Activated T-cell treated with anti-CD3 and anti-CD28 coated beads, Interleukin-2, amount 50 U/mL, for 72 hours (primary cell): Measurements from ENCODE around the gene RPEL1. TPM values are rescaled to one million over a fixed set of nuclear protein-coding genes. Genes with fewer than 3 reads are reported as not detected.

Experiments used
- ATAC-seq, 2 donors: fragments of 150-1000 bp; cut with Tn5 transposase; replicated peaks in 1 of 2; 2 replicates each; pipeline ENCODE4 v1.10.0; 2021; ENCODE audit warnings: moderate library complexity in 2 of 2, mild to moderate bottlenecking in 1 of 2
- DNase-seq, 2 donors: peaks; one replicate each; pipeline ENCODE4 v3.0.0; 2021 to 2022; ENCODE audit warnings: mixed read lengths in 1 of 2
- H3K27ac Mint-ChIP-seq: one replicate; pipeline ENCODE4 v1.8.0; 2022; ENCODE audit warnings: mild to moderate bottlenecking, moderate library complexity, mixed read lengths
- H3K27me3 Mint-ChIP-seq: one replicate; pipeline ENCODE4 v1.8.0; 2022; ENCODE audit warnings: low read depth, mixed read lengths
- H3K36me3 Mint-ChIP-seq, 2 donors: one replicate each; pipeline ENCODE4 v1.8.0; 2022; ENCODE audit warnings: mixed read lengths in 2 of 2, mild to moderate bottlenecking in 1 of 2; ENCODE audit not compliant: insufficient read depth in 2 of 2
- H3K4me1 Mint-ChIP-seq: one replicate; pipeline ENCODE4 v1.8.0; 2022; ENCODE audit warnings: low read depth, mixed read lengths
- H3K4me3 Mint-ChIP-seq, 2 donors: one replicate each; pipeline ENCODE4 v1.8.0; 2022; ENCODE audit warnings: mild to moderate bottlenecking in 2 of 2, mixed read lengths in 2 of 2, moderate library complexity in 2 of 2
- H3K9me3 Mint-ChIP-seq, 2 donors: one replicate each; pipeline ENCODE4 v1.8.0; 2022; ENCODE audit warnings: mixed read lengths in 2 of 2
- total RNA-seq, 2 donors: library from RNA; stranded (reverse); gene quantifications; one replicate each; pipeline ENCODE4 v1.2.3, GENCODE V29; 2022

Gene RPEL1
- total RNA-seq, 2 donors from 2014 or later, result 0.12 TPM; not detected in 1

GRCh38 chr10:103276896-103277712 lies 31.4 kb downstream of the RPEL1 start, which contains the start of gene INA:
INA (plus strand) TSS chr10:103277138; CDS start chr10:103277212, 74 bp downstream.
- Mint-ChIP-seq H3K36me3 (peaks cover 3% of the 10 kb centered on the region in 2 donors), H3K27ac (no peak within 1 kb of the TSS), H3K9me3 (peaks cover 0 to 3% of the 10 kb centered on the region in 2 donors), H3K4me3 (peak within 1 kb of the TSS; percentile 66 to 83), H3K4me1 (peaks cover 18% of the 10 kb centered on the region), H3K27me3 (peaks cover 56% of the 10 kb centered on the region)
- peak; percentile 41 to 50 for DNase-seq
- ATAC-seq, result peak; percentile 85 to 92

- ATAC-seq, result no peak
- Mint-ChIP-seq H3K27me3 (peaks cover 65% of the 10 kb centered on the region), H3K4me3 (peak overlapping the region; percentile 66 to 83)
Observed at GRCh38 chr10:103277713-103278536, 32.2 kb downstream of the RPEL1 start.

GRCh38 chr10:103278537-103278823 lies 32.8 kb downstream of the RPEL1 start:
- Mint-ChIP-seq H3K9me3 (peaks cover 0 to 3% of the 10 kb centered on the region in 2 donors), H3K27me3 (peaks cover 70% of the 10 kb centered on the region), H3K4me1 (peaks cover 18% of the 10 kb centered on the region), H3K36me3 (peaks cover 3% of the 10 kb centered on the region in 2 donors), H3K4me3 (peak overlapping the region in 1 of 2 donors; percentile 54), H3K27ac (no peak overlapping the region)
- ATAC-seq, result no peak
- DNase-seq, result no peak

More at GRCh38 chr10:103277713-103278536, 32.2 kb downstream of the RPEL1 start:
- peaks cover 18% of the 10 kb centered on the region for H3K4me1 Mint-ChIP-seq
- H3K36me3 Mint-ChIP-seq, result peaks cover 3% of the 10 kb centered on the region in 2 donors
- H3K27ac Mint-ChIP-seq, result no peak overlapping the region
- peaks cover 0 to 3% of the 10 kb centered on the region in 2 donors for H3K9me3 Mint-ChIP-seq
- no peak for DNase-seq

- ATAC-seq (no peak), DNase-seq (peak; percentile 50 to 52)
- H3K9me3 Mint-ChIP-seq, result peaks cover 0 to 3% of the 10 kb centered on the region in 2 donors
- H3K27ac Mint-ChIP-seq, result no peak overlapping the region
- H3K36me3 Mint-ChIP-seq, result peaks cover 3% of the 10 kb centered on the region in 2 donors
- H3K27me3 Mint-ChIP-seq, result peaks cover 70% of the 10 kb centered on the region
- peak overlapping the region; percentile 54 to 55 for H3K4me3 Mint-ChIP-seq
- peaks cover 18% of the 10 kb centered on the region for H3K4me1 Mint-ChIP-seq
Observed at GRCh38 chr10:103278862-103279298, 33.2 kb downstream of the RPEL1 start.

- H3K27ac Mint-ChIP-seq, result no peak overlapping the region
- DNase-seq (no peak), ATAC-seq (no peak)
- peaks cover 18% of the 10 kb centered on the region for H3K4me1 Mint-ChIP-seq
- H3K4me3 Mint-ChIP-seq, result no peak overlapping the region
- peaks cover 0 to 3% of the 10 kb centered on the region in 2 donors for H3K9me3 Mint-ChIP-seq
- H3K27me3 Mint-ChIP-seq, result peaks cover 68% of the 10 kb centered on the region
- peaks cover 3% of the 10 kb centered on the region in 2 donors for H3K36me3 Mint-ChIP-seq
Observed at GRCh38 chr10:103280031-103280430, 34.3 kb downstream of the RPEL1 start.

GRCh38 chr10:103280506-103280905 lies 34.8 kb downstream of the RPEL1 start:
- no peak for ATAC-seq
- H3K36me3 Mint-ChIP-seq, result peaks cover 3% of the 10 kb centered on the region in 2 donors
- peaks cover 0 to 3% of the 10 kb centered on the region in 2 donors for H3K9me3 Mint-ChIP-seq
- peaks cover 18% of the 10 kb centered on the region for H3K4me1 Mint-ChIP-seq
- no peak for DNase-seq
- no peak overlapping the region for H3K27ac Mint-ChIP-seq
- no peak overlapping the region for H3K4me3 Mint-ChIP-seq
- peaks cover 63% of the 10 kb centered on the region for H3K27me3 Mint-ChIP-seq

GRCh38 chr10:103281753-103282152 lies 36.1 kb downstream of the RPEL1 start:
- peaks cover 0 to 3% of the 10 kb centered on the region in 2 donors for H3K9me3 Mint-ChIP-seq
- peaks cover 3% of the 10 kb centered on the region in 2 donors for H3K36me3 Mint-ChIP-seq
- no peak overlapping the region for H3K4me3 Mint-ChIP-seq
- DNase-seq (no peak), ATAC-seq (no peak)
- peaks cover 14% of the 10 kb centered on the region for H3K4me1 Mint-ChIP-seq
- H3K27ac Mint-ChIP-seq, result no peak overlapping the region
- H3K27me3 Mint-ChIP-seq, result peaks cover 57% of the 10 kb centered on the region

- H3K9me3 Mint-ChIP-seq, result peaks cover 0 to 3% of the 10 kb centered on the region in 2 donors
- H3K27me3 Mint-ChIP-seq, result peaks cover 63% of the 10 kb centered on the region
- no peak for ATAC-seq
- H3K27ac Mint-ChIP-seq, result no peak overlapping the region
- DNase-seq, result no peak
- peaks cover 3% of the 10 kb centered on the region in 2 donors for H3K36me3 Mint-ChIP-seq
- no peak overlapping the region for H3K4me3 Mint-ChIP-seq
- H3K4me1 Mint-ChIP-seq, result peaks cover 14% of the 10 kb centered on the region
Observed at GRCh38 chr10:103282961-103283360, 37.3 kb downstream of the RPEL1 start.

- DNase-seq (no peak), ATAC-seq (no peak)
- Mint-ChIP-seq H3K36me3 (no peaks in the 10 kb centered on the region), H3K27me3 (peaks cover 67% of the 10 kb centered on the region), H3K9me3 (no peaks in the 10 kb centered on the region), H3K27ac (no peak overlapping the region), H3K4me3 (no peak overlapping the region), H3K4me1 (peaks cover 7% of the 10 kb centered on the region)
Observed at GRCh38 chr10:103284170-103284569, 38.5 kb downstream of the RPEL1 start.

- H3K4me3 Mint-ChIP-seq, result no peak overlapping the region
- H3K9me3 Mint-ChIP-seq, result no peaks in the 10 kb centered on the region
- ATAC-seq, result no peak
- H3K27ac Mint-ChIP-seq, result no peak overlapping the region
- H3K27me3 Mint-ChIP-seq, result peaks cover 43% of the 10 kb centered on the region
- DNase-seq, result no peak
- H3K4me1 Mint-ChIP-seq, result no peaks in the 10 kb centered on the region
- H3K36me3 Mint-ChIP-seq, result no peaks in the 10 kb centered on the region
Observed at GRCh38 chr10:103287992-103288391, 42.3 kb downstream of the RPEL1 start.

GRCh38 chr10:103291588-103291987 lies 45.9 kb downstream of the RPEL1 start:
- no peak overlapping the region for H3K27ac Mint-ChIP-seq

GRCh38 chr10:103295374-103296015 lies 49.8 kb downstream of the RPEL1 start:
- no peak overlapping the region for H3K4me3 Mint-ChIP-seq

More at GRCh38 chr10:103291588-103291987, 45.9 kb downstream of the RPEL1 start:
- no peaks in the 10 kb centered on the region for H3K36me3 Mint-ChIP-seq
- no peaks in the 10 kb centered on the region for H3K9me3 Mint-ChIP-seq
- no peak for DNase-seq
- peaks cover 34% of the 10 kb centered on the region for H3K27me3 Mint-ChIP-seq
- H3K4me3 Mint-ChIP-seq, result no peak overlapping the region
- ATAC-seq, result no peak
- no peaks in the 10 kb centered on the region for H3K4me1 Mint-ChIP-seq

More at GRCh38 chr10:103295374-103296015, 49.8 kb downstream of the RPEL1 start:
- peaks cover 1% of the 10 kb centered on the region for H3K27me3 Mint-ChIP-seq
- H3K36me3 Mint-ChIP-seq, result no peaks in the 10 kb centered on the region
- H3K27ac Mint-ChIP-seq, result no peak overlapping the region
- DNase-seq, result no peak
- H3K4me1 Mint-ChIP-seq, result no peaks in the 10 kb centered on the region
- H3K9me3 Mint-ChIP-seq, result no peaks in the 10 kb centered on the region
- no peak for ATAC-seq
